ENCODE data around the gene COLEC11. TPM values are rescaled to one million over a fixed set of nuclear protein-coding genes. Genes with fewer than 3 reads are reported as not detected.

The COLEC11 gene
- total and polyA plus RNA-seq, 2 experiments from 2014 or later, result 1.3 to 1.5 TPM

DNA sequence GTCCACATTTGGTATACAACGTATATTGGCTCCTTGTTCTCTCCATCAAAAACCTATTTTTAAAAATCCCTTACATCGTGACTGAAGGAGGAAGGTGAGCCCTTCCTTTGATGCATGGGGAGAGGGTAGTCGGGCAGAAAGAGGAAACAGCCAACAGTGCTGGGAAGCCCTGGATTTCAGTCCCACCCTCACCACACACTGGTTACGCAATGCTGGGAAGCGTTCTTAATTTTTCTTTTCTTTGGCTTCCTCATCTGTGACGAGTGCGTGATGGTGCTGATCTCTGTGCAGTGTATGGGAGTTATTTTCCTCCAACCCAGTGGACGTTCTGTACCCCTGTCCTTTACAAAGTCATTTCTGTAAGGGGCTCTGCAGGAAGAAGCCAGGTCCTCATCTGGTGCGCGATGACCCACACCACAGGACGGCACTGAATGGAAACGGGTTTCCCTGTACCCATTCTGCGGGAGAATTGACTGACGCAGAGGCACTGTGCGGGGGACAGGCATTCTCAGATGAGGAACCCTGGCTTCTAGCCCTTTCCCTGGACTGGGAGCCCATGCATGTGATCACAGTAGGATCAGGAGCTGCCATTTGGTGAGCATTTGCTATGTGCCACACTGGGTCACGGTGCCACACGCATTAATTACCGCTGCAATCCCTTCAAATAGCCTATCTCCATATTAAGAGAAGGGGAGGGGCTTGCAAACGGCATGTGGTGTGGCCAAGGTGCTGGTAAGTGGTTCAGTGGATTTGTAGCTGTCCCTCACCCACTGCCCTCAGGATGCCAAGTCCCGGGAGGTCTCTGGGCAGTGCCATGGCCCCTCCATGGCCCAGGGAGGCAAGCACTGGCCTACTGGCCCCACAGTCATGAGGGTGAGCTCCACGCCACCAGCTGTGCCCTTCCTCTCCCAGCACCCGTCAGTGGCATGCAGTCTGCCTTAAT, 4.3 kb downstream of the COLEC11 start:
- Mint-ChIP-seq H3K4me3 (no peak overlapping the region), H3K36me3 (ENCODE audit: low read depth) (no peaks in the 10 kb centered on the region), H3K9me3 (no peaks in the 10 kb centered on the region; the same call in 2 of the 3 replicates), H3K27me3 (ENCODE audit: insufficient read depth, low read depth, poor library complexity) (peaks cover 22% of the 10 kb centered on the region), H3K27ac (no peak overlapping the region), H3K4me1 (peaks cover 10% of the 10 kb centered on the region)
- H3K9me2 ChIP-seq (ENCODE audit: insufficient read depth), result no peaks in the 10 kb centered on the region
- no peak for DNase-seq (ENCODE audit: low spot score)
- no peaks in the 10 kb centered on the region for H3K79me2 ChIP-seq (replicated peaks; ENCODE audit: insufficient read depth)
- no peaks in the 10 kb centered on the region for H3K27me3 ChIP-seq (ENCODE audit: insufficient read depth)
- no peaks in the 10 kb centered on the region for H4K20me1 ChIP-seq (replicated peaks; ENCODE audit: insufficient read depth)
- no peaks in the 10 kb centered on the region for H3K36me3 ChIP-seq (ENCODE audit: insufficient read depth)
- no peak overlapping the region for H3K27ac ChIP-seq (ENCODE audit: low read depth)
- H2AFZ ChIP-seq, result no peak overlapping the region
- H3F3A ChIP-seq (replicated peaks; ENCODE audit: low read depth), result 0 out of 2 replicates have a peak, but pooled peaks cover 8% of the 10 kb centered on the region
- no peaks in the 10 kb centered on the region for H3K4me1 ChIP-seq (ENCODE audit: insufficient read depth)
- H3K4me3 ChIP-seq, result no peak overlapping the region
- H3K4me2 ChIP-seq, result no peak overlapping the region
- ATAC-seq, result no peak
- TF ChIP-seq CREB1 (CRISPR knock-in tag; IDR thresholded peaks at IDR 0.05; ENCODE audit: low read depth) (no peak), EZH2phosphoT487 (IDR thresholded peaks at IDR 0.05; ENCODE audit: unreplicated experiment) (no peak), EZH2 (IDR thresholded peaks at IDR 0.05; ENCODE audit: low read depth, unreplicated experiment) (no peak), REST (IDR thresholded peaks at IDR 0.05; ENCODE audit: unreplicated experiment) (no peak), ZNF331 (CRISPR knock-in tag; IDR thresholded peaks at IDR 0.05; ENCODE audit: low read depth) (no peak), ZNF114 (CRISPR knock-in tag; IDR thresholded peaks at IDR 0.05) (no peak), POLR2AphosphoS5 (IDR thresholded peaks at IDR 0.05; ENCODE audit: low read depth) (no peak), JUNB (IDR thresholded peaks at IDR 0.05; ENCODE audit: unreplicated experiment) (no peak), STAT1 (IDR thresholded peaks at IDR 0.05; ENCODE audit: unreplicated experiment) (no peak), ZNF462 (CRISPR knock-in tag; IDR thresholded peaks at IDR 0.05) (no peak), NANOG (IDR thresholded peaks at IDR 0.05; ENCODE audit: borderline replicate concordance) (no peak)
- TF ChIP-seq, protein P1, sequence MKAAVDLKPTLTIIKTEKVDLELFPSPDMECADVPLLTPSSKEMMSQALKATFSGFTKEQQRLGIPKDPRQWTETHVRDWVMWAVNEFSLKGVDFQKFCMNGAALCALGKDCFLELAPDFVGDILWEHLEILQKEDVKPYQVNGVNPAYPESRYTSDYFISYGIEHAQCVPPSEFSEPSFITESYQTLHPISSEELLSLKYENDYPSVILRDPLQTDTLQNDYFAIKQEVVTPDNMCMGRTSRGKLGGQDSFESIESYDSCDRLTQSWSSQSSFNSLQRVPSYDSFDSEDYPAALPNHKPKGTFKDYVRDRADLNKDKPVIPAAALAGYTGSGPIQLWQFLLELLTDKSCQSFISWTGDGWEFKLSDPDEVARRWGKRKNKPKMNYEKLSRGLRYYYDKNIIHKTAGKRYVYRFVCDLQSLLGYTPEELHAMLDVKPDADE (IDR thresholded peaks at IDR 0.05), result no peak
- TF ChIP-seq, protein P2, sequence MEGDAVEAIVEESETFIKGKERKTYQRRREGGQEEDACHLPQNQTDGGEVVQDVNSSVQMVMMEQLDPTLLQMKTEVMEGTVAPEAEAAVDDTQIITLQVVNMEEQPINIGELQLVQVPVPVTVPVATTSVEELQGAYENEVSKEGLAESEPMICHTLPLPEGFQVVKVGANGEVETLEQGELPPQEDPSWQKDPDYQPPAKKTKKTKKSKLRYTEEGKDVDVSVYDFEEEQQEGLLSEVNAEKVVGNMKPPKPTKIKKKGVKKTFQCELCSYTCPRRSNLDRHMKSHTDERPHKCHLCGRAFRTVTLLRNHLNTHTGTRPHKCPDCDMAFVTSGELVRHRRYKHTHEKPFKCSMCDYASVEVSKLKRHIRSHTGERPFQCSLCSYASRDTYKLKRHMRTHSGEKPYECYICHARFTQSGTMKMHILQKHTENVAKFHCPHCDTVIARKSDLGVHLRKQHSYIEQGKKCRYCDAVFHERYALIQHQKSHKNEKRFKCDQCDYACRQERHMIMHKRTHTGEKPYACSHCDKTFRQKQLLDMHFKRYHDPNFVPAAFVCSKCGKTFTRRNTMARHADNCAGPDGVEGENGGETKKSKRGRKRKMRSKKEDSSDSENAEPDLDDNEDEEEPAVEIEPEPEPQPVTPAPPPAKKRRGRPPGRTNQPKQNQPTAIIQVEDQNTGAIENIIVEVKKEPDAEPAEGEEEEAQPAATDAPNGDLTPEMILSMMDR (conservative IDR thresholded peaks at IDR 0.05; ENCODE audit: low read depth in 2 of 2), result no peak

Measured in GM23338 (cell line).